HCT116 (cell line): ENCODE results near the gene H3-3A.

ENCODE experiments used
- POLR2A ChIP-seq: IDR thresholded peaks from 2 replicates; pipeline ENCODE4 v1.7.0; 2011; ENCODE audit warnings: borderline replicate concordance; ENCODE audit not compliant: insufficient read depth, insufficient read length; ENCODE audit errors: extremely low read depth
- ZFX ChIP-seq: fragments of 450-650 bp; IDR thresholded peaks from 2 replicates; pipeline ENCODE4 v1.6.1; 2017
- TF ChIP-seq, protein P1 (sequence below), 3 experiments: fragments of 200-600 bp in 1 of 3; sonication (generic) in 1 of 3; IDR thresholded peaks in 2 of 3; conservative IDR thresholded peaks in 1 of 3; 2 replicates each; pipeline ENCODE4 v1.5.1; 2012 to 2017; ENCODE audit warnings: low read depth in 2 of 3, low read length in 2 of 3, antibody characterized with exemption in 1 of 3, borderline replicate concordance in 1 of 3, control low read depth in 1 of 3, mild to moderate bottlenecking in 1 of 3, mixed read lengths in 1 of 3, mixed run types in 1 of 3, moderate library complexity in 1 of 3; ENCODE audit not compliant: insufficient read depth in 1 of 3

DNA sequence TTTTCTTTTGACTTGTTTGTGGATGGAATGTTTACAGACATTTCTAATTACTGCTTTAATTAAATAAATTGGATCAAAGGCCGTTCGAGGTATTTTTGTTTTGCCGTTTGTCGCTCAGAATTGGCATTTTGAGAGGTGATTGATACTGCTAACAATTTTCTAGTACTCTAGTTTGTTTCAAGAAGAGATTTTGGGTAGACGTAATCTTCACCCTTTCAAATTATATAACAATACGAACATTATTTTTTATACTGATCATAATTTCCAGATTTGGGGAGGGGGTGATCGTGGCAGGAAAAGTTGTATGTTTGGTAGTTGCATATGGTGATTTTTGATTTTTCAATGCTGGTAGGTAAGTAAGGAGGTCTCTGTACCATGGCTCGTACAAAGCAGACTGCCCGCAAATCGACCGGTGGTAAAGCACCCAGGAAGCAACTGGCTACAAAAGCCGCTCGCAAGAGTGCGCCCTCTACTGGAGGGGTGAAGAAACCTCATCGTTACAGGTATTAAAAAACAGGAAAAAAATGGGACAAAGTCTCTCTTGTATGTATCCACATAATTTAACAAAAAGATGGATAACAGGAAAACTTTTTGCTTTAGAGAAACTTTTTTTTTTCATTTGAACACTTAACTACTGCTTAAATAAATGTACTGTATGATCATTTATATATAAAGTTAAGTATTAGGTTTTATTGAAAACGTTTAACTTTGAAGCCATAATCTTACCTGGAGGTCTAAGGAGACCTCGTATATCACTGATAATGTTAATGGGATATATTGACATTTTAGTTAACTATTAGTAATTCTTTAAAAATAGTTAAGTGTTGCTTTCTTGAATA lies 1.7 kb downstream of the H3-3A start:
- no peak for TF ChIP-seq ZFX
- no peak for TF ChIP-seq POLR2A
- TF ChIP-seq, protein P1, sequence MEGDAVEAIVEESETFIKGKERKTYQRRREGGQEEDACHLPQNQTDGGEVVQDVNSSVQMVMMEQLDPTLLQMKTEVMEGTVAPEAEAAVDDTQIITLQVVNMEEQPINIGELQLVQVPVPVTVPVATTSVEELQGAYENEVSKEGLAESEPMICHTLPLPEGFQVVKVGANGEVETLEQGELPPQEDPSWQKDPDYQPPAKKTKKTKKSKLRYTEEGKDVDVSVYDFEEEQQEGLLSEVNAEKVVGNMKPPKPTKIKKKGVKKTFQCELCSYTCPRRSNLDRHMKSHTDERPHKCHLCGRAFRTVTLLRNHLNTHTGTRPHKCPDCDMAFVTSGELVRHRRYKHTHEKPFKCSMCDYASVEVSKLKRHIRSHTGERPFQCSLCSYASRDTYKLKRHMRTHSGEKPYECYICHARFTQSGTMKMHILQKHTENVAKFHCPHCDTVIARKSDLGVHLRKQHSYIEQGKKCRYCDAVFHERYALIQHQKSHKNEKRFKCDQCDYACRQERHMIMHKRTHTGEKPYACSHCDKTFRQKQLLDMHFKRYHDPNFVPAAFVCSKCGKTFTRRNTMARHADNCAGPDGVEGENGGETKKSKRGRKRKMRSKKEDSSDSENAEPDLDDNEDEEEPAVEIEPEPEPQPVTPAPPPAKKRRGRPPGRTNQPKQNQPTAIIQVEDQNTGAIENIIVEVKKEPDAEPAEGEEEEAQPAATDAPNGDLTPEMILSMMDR (IDR thresholded peaks at IDR 0.05 in 2 of 3, conservative IDR thresholded peaks at IDR 0.05 in 1 of 3; ENCODE audit: borderline replicate concordance in 1 of 3, insufficient read depth in 1 of 3, low read depth in 2 of 3, low read length in 2 of 3) = peak; percentile 41 to 72 (median 58); a peak in 5 of 6 replicates
